GM18870 (cell line): Measurements from ENCODE around the gene GGA3.

Experiments
- ATAC-seq: cut with Tn5 transposase; IDR thresholded peaks from one replicate; pipeline ENCODE4 v1.9.1; 2021; ENCODE audit warnings: moderate library complexity; ENCODE audit not compliant: unreplicated experiment

Gene GGA3

DNA sequence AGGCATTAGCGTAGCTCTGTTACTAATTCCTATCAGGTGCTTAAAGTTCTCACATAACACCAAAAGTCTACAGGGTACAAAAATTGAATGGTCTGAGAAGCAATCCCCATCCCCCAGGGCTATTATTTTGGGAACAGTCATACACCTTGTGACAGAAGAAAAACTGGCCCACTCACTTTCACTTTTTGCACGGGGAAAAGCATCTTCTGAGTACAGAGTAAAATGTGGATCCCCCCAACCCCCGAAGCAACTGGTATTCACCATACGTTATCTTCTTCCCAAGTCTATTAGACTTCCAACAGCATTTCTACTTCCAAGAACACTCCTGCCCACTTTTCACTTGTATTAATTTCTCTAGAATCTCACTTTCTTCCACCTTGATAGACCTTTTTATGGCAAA lies 11.8 kb downstream of the GGA3 start:
- no peak for ATAC-seq

DNA sequence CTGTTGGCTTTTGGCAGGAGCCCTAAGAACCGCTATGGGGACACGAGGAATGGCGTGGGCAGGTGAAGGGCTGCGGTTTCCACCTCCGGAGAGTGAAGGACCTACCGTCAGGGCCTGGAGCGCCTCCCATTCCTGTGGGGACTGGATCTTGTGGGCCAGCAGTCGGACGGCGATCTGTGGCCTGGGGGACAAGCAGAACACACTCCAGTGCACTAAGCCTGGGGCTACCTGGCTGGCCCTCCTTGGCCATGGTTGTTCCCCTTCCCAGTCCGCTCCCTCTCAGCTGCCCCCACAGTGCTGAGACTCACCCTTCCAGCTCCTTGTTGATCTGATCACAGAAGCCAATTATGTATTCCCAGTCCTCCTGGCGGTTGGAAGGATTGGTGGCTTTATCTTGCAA lies 15.0 kb downstream of the GGA3 start:
- ATAC-seq: no peak

DNA sequence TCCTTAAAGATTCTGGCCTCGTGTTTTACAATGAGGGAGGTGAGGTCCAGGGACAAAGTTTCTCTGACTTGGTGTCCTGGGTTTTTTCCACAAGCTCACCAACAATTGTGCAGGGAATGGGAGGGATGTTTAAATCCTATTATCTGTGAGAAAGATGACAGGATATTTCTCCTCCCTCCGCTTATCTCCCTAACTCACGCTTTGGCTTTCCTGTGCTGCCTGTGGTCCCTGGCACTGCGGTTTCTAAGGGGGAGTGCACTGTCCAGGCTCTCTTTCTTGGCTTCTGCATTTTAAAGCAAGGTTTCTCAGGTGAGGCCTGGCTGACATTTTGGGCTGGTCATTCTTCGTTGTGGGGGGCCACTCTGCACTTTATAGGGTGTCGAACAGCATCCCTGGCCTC lies 16.4 kb downstream of the GGA3 start:
- ATAC-seq: no peak

DNA sequence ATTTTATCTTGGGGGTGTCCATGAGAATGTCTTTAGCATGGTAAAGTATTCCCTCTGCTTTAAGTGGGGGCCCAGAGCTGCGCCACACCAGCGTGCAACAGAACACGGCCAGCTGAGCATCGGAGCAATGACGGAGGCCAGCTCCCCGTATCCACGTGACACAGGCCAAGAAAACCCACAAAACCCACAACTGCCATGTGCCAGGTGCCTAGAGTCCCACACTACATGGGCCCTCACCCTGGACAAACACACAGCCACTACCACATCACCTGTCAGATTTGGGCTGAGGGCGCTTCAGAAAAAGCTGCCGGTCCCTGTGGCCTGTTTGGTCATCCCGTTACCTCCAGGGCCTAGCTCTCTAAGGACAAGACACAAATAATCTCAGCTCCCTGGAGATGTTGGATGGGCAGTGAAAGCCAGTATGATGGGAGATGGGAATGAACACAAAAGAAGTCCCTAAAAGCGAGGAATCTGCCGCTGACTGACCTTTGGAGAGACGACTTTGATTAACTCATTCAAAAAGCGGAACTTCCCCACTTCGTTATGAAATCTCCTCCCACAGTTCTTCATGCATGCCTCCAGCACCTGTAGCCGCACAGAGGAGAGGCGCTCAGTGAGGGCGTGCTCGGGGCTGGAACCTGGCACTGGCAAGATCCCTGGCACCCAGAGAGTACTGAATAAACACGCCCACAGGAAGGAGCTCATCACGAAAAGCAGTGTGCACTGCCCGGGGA lies 17.1 kb downstream of the GGA3 start:
- ATAC-seq: no peak

DNA sequence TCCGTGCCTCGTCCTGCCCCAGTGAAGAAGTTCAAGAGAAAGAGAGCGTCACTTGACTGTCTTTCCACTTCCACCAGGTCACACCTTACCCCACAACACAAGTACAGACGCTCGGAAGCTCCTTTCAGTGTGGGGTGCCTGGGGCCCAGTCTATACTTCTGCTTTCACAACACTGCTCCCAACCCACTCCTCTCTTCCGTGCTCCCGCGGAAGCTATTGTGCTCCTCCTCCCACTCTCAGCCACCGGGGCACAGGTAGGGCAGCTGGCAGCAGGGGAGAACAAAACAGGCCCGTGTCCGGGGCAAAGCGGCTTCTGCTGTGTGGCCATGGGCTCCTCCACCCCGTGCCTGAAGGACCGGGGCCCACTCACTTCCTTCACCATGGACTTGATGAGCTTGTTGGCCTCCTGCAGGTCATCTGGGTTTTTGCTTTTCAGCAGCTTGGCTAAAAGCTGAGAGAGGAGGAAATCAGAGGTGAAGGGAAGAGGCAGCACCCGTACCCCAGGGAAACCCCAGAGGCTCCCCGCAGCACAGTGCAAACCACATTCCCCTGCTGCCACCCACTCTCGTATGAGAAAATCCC lies 18.9 kb downstream of the GGA3 start:
- no peak for ATAC-seq

DNA sequence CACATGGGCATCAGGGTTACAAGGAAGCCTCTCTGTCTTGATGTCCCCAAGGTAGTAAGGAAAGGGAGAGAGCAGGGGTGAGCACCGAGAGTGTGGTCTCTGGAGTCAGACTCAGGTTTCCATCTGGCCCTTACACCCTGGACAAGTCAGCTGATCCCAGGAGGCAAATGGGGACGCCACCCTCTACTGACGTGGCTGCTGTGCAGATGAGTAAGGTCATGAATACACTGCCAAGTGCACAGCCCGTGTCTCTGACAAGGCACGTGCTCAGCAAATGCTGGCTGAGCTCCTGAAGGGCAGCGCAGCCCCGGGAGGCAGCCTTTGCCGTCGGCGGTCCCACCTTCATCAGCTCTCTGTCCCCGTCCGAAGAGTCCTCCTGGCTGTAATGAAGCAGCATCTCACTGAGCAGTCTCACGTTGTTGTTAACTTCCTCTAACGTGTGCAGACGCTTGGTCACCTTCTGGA lies 19.4 kb downstream of the GGA3 start:
- ATAC-seq: no peak

DNA sequence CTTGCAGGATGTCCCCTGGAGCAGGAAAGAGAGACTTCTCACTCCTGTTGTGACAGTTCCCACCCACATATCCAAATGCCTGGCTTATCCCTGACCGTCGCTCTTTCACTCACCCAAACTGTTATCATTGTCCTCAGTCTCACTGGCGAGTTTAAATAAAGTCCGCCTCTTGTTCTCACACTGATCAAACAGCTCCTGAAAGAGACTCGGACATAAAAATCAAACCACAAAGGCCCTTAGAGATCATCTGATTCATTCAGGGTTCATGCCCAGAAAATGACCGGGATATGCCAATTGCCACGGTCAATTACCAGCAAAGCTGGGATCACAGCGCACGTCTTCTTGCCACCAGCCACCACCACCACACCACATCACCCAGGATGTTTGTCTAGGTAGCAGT lies 19.9 kb downstream of the GGA3 start:
- ATAC-seq: no peak

DNA sequence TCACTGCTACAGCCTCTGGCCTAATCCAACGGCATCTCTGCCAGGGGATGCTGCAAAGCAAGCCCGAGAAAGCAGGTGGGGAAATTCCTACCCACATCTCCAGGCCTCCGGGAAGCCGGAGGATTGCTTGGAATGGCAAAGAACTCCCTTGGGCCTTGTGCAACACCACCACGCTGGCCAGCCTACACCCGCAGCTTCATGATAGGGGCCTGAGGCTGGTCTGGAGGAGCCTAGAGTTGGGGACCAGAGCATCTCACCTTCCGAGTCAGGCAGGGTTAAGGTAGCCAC lies 20.3 kb downstream of the GGA3 start:
- ATAC-seq: no peak

DNA sequence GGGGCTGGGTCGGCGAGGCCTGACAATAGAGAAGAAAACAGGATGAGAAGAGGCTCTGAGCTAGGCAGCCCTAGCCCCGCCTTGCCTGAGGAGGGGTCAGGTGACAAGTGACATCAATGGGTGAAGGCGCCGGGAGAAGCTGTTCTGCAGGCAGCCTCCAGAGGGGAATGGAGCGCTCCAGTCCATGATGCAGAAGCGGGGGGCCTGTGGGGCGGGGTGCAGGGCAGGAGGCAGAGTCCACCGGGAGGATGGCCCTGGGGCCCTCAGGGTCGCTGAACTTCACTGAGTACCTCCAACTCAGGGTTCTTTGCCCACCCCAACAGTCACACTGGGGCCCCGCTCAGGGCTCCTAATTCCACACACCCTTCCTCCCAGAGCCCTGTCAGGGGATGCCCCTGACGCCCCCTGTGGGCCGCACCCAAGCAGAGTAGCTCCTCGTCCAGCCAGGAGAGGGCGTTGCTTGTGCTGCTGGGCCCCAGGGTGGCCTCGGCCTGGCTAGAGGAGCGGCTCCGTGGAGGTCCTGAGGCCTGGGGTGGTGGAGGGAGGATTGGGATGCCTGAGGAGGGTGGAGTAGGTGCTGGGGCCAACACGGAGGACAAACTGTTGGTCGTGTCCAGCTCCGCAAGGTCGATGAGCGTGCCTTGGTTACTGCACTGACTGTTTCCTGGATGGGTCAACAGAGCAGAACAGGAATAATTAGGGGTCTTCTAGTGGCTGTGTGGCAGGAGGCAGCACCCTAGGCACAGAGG lies 20.8 kb downstream of the GGA3 start:
- ATAC-seq: no peak

DNA sequence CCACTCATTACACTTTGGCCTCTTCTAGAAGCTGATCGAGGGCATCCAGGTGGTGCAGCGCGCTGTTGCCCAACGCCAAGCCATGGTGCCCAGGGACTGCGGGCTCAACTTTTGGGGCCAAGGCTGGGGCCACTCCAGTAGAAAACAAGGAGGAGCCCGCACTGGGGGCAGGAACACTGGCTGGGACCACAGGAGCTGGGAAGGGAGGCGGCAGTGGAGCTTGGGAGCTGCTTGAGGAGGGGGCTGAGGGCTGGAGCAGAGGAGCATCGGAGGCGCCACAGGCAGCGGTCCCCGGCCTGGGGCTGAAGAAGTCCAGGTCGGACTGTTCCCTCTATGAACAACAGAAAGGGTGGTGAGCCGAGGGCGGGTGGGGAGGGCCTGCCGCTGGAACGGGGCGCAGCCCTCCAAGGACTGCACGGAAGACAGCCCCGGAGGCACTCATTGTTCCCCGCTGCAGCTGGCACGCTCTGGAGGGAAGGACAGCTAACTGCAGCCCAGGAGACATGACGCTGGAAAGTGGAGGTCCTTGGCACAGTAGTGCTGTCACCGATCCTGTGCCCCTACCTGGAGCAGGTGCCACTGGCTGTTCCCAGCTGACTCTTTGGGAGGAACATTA lies 21.5 kb downstream of the GGA3 start:
- no peak for ATAC-seq

DNA sequence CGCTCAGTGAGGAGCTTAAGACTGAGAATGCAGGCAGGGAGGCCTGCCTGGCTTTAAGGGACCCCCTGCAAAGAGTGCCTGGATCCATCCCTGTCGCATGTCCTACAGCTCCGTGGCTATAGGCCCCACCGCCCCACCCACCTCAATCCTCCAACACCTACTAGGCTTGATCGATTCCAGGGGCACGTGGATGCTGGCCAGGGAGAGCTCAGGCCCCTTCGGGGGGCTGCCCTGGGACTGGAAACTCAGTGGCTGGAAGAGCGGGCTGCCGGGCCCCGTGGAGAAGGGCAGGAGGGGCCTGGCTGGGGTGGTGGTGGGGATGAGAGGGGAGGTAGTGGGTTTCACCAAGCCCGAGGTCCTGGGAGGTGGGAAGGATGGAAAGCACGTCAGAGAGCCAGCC lies 22.2 kb downstream of the GGA3 start:
- ATAC-seq: no peak

DNA sequence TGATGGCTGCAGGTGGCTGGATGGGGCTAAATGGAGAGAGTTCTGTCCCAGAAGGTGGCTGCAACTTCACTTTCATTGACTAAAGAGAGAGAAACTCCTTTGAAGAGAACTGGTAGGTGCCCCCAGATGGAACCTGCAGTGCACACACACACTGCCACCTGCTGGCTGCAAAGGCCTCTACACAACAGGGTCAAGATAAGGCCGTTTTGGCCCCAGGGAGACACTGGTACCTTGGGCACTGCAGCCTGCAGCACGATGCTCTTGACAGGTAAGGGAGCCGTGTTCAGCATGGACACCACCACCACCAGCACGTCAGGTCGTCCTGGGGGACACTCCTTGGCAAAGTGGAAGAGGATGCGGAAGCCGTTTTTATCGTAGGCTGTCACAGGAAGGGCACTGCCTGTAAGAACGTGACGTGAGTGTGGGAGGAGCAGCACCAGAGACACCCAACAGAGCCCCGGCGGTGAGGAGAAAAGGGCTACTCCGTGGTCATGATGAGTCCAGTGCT lies 22.7 kb downstream of the GGA3 start:
- no peak for ATAC-seq

DNA sequence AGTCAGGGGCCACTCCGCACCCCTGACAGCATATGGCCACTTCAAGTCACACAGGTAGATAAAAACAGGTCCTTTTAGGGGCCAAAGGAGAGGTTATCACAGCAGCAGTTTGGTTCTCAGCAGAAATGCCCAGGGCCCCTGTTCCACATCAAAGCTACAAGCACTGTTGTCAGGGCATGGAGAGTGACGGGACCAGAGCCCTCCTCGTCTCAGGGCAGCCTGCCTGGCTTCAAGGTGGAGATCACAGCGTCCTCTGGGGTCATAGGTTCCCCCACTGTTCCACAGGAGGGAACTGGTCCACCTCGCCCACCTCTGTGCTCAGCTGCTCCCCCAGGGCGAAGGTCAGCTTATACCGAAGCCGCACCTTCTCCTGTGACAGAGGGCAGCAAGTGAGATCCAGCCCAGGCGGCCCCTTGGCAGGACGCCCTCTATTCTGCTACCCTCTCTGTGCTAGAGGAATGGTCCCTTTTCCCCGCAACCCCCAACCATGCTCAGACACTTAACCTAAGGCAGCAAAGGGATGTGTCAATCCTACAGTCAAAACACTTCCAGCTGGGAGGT lies 23.3 kb downstream of the GGA3 start:
- no peak for ATAC-seq

DNA sequence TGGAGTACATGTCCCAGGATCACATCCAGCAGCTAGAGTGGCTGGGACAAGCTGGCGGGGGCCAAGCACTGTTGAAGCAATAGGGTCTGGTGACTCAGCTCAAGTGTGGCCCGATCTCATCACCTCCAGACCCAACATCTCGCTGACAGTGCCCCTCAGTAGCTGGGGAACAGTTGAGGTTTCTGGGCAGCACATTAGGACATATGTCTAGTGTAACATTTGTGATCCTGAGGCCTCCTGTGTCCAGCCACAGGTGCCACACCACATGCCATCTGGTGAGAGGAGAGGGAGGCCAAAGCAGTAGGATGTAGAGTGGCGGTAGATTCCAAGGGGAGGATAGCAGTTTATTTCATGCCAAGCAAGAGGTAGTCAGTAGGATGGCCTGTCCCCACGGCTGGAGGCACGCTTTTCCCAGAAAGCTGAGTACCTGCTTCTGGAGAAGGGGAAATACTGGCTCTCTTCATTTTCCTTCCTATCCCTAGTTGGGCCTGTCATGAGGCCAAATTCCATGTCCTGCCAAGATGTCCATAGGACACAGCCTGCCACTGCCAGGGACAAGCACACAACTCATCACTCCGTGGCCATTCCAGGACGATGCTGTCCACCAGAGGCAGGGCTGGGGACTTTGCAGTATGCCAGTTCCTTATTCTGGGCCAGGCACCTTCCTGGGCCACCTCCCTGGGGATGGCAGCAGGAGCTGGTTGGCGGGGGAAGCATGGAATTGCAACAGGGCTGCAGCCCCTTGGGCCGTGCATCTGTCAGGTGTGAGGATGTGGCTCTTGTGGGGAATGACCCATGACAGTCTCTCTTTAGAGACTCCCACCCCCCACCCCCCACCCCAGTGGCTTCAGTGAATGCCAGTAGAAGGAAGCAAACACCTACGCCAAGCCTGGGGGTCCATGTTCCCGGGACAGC lies 24.0 kb downstream of the GGA3 start:
- no peak for ATAC-seq

DNA sequence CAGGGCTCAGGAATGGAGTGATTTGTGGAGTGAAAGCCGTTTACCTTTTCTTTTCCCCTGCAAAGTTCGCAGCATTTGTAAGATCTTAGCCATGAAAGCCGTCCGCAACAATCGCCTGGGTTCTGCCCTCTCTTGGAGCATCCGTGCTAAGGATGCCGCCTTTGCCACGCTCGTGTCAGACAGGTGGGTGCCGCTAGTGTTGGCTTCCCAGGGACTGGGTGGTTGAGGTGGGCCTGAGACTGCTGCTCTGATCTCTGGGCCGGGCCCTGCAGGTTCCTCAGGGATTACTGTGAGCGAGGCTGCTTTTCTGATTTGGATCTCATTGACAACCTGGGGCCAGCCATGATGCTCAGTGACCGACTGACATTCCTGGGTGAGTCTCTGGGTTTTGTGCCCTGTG lies 28.6 kb downstream of the GGA3 start:
- no peak for ATAC-seq

DNA sequence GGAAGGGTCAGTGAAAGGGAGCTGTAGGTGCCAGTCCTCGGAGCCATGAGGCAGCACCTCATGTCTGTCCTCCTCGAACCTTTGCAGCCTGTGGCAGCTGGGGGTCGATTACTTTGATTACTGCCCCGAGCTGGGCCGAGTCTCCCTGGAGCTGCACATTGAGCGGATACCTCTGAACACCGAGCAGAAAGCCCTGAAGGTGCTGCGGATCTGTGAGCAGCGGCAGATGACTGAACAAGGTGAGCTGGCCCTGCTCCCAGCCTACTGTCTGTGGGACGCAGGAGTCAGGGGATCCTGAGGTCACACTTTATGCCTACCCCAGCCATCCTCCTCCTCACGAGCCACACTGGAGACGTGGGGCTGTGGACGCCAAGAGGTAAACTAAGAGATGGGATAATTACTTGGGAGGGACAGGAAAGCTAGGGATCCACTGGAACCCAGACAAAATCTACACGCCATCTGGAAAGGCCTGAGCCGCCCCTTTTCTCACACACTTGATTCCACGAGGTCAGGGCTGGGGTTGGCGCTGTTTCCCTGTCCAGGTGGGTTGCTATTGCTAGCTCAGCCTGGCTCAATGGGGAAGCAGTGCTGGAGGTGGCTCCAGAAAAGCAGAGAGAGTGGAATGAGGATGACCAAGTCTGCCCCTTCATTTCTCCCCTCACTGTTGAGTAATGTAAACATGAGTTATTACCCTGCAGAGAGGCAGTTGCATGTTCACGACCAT lies 29.5 kb downstream of the GGA3 start:
- ATAC-seq: no peak

DNA sequence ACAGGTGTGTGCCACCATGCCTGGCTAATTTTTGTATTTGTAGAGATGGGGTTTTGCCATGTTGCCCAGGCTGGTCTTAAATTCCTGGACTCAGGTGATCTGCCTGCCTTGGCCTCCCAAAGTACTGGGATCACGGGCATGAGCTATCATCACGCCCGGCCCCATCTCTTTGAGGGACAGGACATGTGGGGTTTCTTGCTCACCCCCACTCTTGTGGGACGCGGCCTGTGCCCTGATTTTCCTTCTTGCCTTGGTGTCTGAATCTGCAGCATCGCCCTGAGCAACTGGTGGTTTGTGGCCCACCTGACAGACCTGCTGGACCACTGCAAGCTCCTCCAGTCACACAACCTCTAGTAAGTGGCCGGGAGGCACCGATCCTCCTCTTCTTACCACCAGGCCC lies 30.3 kb downstream of the GGA3 start:
- no peak for ATAC-seq

DNA sequence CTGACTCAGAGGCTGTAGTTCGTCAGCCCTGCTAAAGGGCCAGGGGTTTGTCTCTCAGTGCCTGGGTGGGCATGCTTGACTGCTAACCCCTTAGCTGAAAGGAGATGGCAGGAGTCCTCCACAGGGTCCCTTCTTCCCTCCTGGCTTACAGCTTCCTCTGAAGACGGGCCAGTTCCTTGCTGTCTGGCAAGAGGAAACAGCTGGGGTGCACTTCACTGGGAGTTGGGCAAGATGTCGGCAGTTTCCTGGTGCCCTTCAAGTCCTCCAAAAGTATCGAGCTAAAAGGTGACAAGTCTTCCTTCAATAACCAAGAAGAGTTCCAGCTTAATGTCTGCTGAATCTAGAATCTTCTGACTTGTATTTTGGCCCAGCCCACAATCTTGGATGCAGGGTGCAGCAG lies 32.6 kb downstream of the GGA3 start:
- no peak for ATAC-seq

DNA sequence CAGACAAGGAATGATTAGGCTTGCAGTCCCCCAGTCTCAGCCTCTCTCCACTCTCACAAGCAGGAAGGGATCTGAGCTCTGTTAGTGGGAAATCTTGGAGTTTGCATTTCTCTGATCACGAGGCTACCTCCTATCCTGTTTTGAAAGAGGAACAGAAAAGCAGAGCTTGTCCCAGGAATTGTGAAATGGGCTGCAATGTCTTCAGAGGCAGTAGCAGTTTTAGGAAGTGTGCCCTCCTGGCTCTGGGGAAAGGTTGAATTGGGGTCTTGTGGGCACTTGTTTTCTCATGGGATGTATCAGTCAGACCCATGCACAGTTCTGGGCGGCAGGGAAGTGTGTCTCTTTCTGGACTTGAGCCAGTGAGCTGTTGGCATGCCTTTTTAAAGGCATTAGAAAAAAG lies 33.1 kb downstream of the GGA3 start:
- no peak for ATAC-seq

DNA sequence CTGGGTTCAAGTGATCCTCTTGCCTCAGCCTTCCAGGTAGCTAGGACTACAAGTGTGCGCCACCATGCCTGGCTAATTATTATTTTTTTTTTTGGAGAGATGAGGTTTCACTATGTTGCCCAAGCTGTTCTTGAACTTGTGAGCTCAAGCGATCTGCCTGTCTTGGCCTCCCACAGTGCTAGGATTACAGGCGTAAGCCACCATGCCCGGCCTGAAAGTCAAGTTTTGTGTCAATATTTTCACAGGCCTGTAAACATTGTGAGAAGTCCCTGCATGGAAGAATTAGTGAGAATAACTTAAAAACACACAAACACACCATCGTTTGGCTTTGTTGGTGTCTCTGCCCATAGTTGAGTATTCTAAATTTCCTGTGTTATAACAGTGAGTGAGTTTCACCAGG lies 33.7 kb downstream of the GGA3 start:
- ATAC-seq: no peak
